Ovary (tissue), 9 donors: ENCODE data around the gene CERT1. TPM values are rescaled to one million over a fixed set of nuclear protein-coding genes. Genes with fewer than 3 reads are reported as not detected.

Experiments used
- DNase-seq, 5 donors: peaks; one replicate each; pipeline ENCODE4 v3.0.0-alpha.2; 2019 to 2020
- H3K27ac ChIP-seq, 2 donors: fragments of 200-600 bp; one replicate each; pipeline versions ENCODE4 v1.5.1 to v1.8.0; 2019 to 2022
- H3K27me3 ChIP-seq: fragments of 200-600 bp; one replicate; pipeline ENCODE4 v1.8.0; 2022
- H3K36me3 ChIP-seq: fragments of 200-600 bp; sonication (generic); one replicate; pipeline ENCODE4 v1.5.1; 2019
- H3K4me1 ChIP-seq: one replicate; pipeline ENCODE4 v1.8.1; 2013; ENCODE audit warnings: mild to moderate bottlenecking, moderate library complexity; ENCODE audit not compliant: insufficient read depth
- H3K4me3 ChIP-seq: fragments of 200-600 bp; sonication (generic); one replicate; pipeline ENCODE4 v1.5.1; 2017
- H3K9me3 ChIP-seq, 2 donors: fragments of 200-600 bp in 1 of 2; sonication (generic) in 1 of 2; one replicate each; pipeline versions ENCODE4 v1.5.1 to v1.8.1; 2013 to 2019; ENCODE audit warnings: mild to moderate bottlenecking in 1 of 2, moderate library complexity in 1 of 2
- CTCF ChIP-seq, 3 donors: fragments of 450-650 bp in 2 of 3; fragments of 200-600 bp in 1 of 3; IDR thresholded peaks; one replicate each; pipeline versions ENCODE4 v1.5.1 to v1.8.0; 2016 to 2022; ENCODE audit warnings: antibody characterized with exemption in 3 of 3, mild to moderate bottlenecking in 1 of 3
- EP300 ChIP-seq: sonication (generic); formaldehyde crosslinking; IDR thresholded peaks from one replicate; pipeline ENCODE4 v1.6.1; 2017; ENCODE audit warnings: antibody characterized with exemption
- POLR2A ChIP-seq: fragments of 450-650 bp; IDR thresholded peaks from one replicate; pipeline ENCODE4 v1.6.1; 2017; ENCODE audit warnings: antibody characterized with exemption, mild to moderate bottlenecking, moderate library complexity
- WGBS, 3 donors: extraction: QIAGEN DNeasy Blood & Tissue Kit in 1 of 3; methylation state at CpG; one replicate each; pipeline versions ENCODE4 v1.1.5 to v1.1.7; 2013 to 2017; 5-methylcytosine and 5-hydroxymethylcytosine counted together
- intact Hi-C, 4 donors: fragments of 100-400 bp; cut with DNase I; formaldehyde crosslinking; loops; one replicate each; pipeline versions ENCODE4 v1.11.0 to v1.15.1; 2022 to 2023
- polyA plus RNA-seq, 2 donors: library from polyadenylated mRNA; stranded (reverse); fragments of 200-250 nt in 1 of 2; fragments of 350-450 nt in 1 of 2; fragmentation: Illumina TruSeq in 1 of 2; extraction: RNeasy Lipid Tissue Mini Kit (QIAGEN cat#74804) in 1 of 2; gene quantifications; one replicate each; pipeline ENCODE4 v1.2.3, GENCODE V29; 2013 to 2014
- total RNA-seq, 7 donors: library from RNA; depleted of rRNA in 2 of 7; stranded (reverse); fragments of >200 nt in 2 of 7; fragmentation: NEBNext Ultra II Directional in 3 of 7; extraction: Animal tissue kit (Norgen Biotek cat#: 25700) in 3 of 7; gene quantifications; one replicate each; pipeline versions ENCODE4 v1.1.0 to v1.2.4, GENCODE V29; 2016 to 2023
- donor health status: DM: no; HTN: no; CAD: no; lungs with moderate emphysema.
- donor health status: DM: no; HTN: no; CAD: no.
- donor health status: Bipolar disorder and iron deficiency.
- donor health status: DM: yes; HTN: yes; CAD: no.
- donor health status: DM: no; HTN: no; CAD: no.
- donor health status: DM: yes; HTN: yes; CAD: no.

Gene CERT1
- total and polyA plus RNA-seq, 9 donors = 19.1 to 41.8 (median 35.2) TPM

GRCh38 chr5:75546830-75547229, 35.4 kb upstream of the CERT1 start:
- 95 to 98% (median 97%) methylated on average over 6 of the region's 6 CpGs for WGBS, 3 donors

GRCh38 chr5:75545131-75545530, 33.7 kb upstream of the CERT1 start:
- WGBS, 3 donors = 82 to 94% (median 87%) methylated on average over 2 of the region's 2 CpGs
- Histone ChIP-seq H3K9me3 (no peaks in the 10 kb centered on the region), H3K27ac (no peak overlapping the region), H3K4me3 (no peak overlapping the region), H3K4me1 (no peaks in the 10 kb centered on the region), H3K27me3 (no peaks in the 10 kb centered on the region), H3K36me3 (no peaks in the 10 kb centered on the region)
- DNase-seq = no peak
- TF ChIP-seq POLR2A = no peak
- no peak for TF ChIP-seq EP300
- TF ChIP-seq CTCF (IDR thresholded peaks at IDR 0.05) = no peak
- intact Hi-C loops = loop anchor here in 1 of 4 donors (2.0 kb wide), 1 partner anchor 26 kb away; no protein-coding TSS in a partner anchor

More at GRCh38 chr5:75546830-75547229, 35.4 kb upstream of the CERT1 start:
- DNase-seq = no peak
- no peak overlapping the region for H3K4me3 ChIP-seq
- no peaks in the 10 kb centered on the region for H3K36me3 ChIP-seq
- intact Hi-C loops = no loop called here
- H3K27ac ChIP-seq = no peak overlapping the region
- TF ChIP-seq POLR2A = no peak
- TF ChIP-seq EP300 = no peak
- no peak for TF ChIP-seq CTCF (IDR thresholded peaks at IDR 0.05)
- H3K9me3 ChIP-seq = no peaks in the 10 kb centered on the region
- H3K27me3 ChIP-seq = no peaks in the 10 kb centered on the region
- H3K4me1 ChIP-seq = no peaks in the 10 kb centered on the region

- no peak for DNase-seq
- Histone ChIP-seq H3K4me1 (peaks cover 1% of the 10 kb centered on the region), H3K27me3 (no peaks in the 10 kb centered on the region), H3K9me3 (no peaks in the 10 kb centered on the region), H3K36me3 (no peaks in the 10 kb centered on the region), H3K27ac (no peak overlapping the region), H3K4me3 (no peak overlapping the region)
- no peak for TF ChIP-seq POLR2A
- no peak for TF ChIP-seq CTCF (IDR thresholded peaks at IDR 0.05)
- TF ChIP-seq EP300 = no peak
- intact Hi-C loops = no loop called here
- 22 to 28% (median 26%) methylated on average over 1 of the region's 1 CpG for WGBS, 3 donors
Measured at GRCh38 chr5:75538211-75538610, 26.8 kb upstream of the CERT1 start.

- TF ChIP-seq POLR2A (no peak), EP300 (no peak)
- WGBS, 3 donors = 97% methylated on average over 6 of the region's 6 CpGs
- Histone ChIP-seq H3K36me3 (no peaks in the 10 kb centered on the region), H3K27ac (no peak overlapping the region), H3K4me3 (no peak overlapping the region), H3K9me3 (no peaks in the 10 kb centered on the region), H3K4me1 (peaks cover 1% of the 10 kb centered on the region), H3K27me3 (no peaks in the 10 kb centered on the region)
- intact Hi-C loops = no loop called here
- no peak for DNase-seq
Measured at GRCh38 chr5:75536694-75537360, 25.4 kb upstream of the CERT1 start.

GRCh38 chr5:75536147-75536546, 24.7 kb upstream of the CERT1 start:
- no peaks in the 10 kb centered on the region for H3K9me3 ChIP-seq
- no peak overlapping the region for H3K27ac ChIP-seq
- TF ChIP-seq CTCF (IDR thresholded peaks at IDR 0.05) (no peak), EP300 (no peak), POLR2A (no peak)
- intact Hi-C loops = no loop called here
- no peak overlapping the region for H3K4me3 ChIP-seq
- WGBS, 3 donors = 88 to 92% (median 90%) methylated on average over 3 of the region's 3 CpGs
- H3K27me3 ChIP-seq = no peaks in the 10 kb centered on the region
- DNase-seq = no peak
- H3K36me3 ChIP-seq = no peaks in the 10 kb centered on the region
- peaks cover 1% of the 10 kb centered on the region for H3K4me1 ChIP-seq
